ENCODE data around the gene HMGCR. TPM values are rescaled to one million over a fixed set of nuclear protein-coding genes. Genes with fewer than 3 reads are reported as not detected.
"Not testable (repeated sequence)": the region's sequence is repeated elsewhere in the genome, so short reads cannot be mapped to it uniquely, and the experiment has no call there.

HMGCR gene
- 10 to 100 TPM; 29.3 to 93.7 (median 72.5) TPM for total RNA-seq

DNA sequence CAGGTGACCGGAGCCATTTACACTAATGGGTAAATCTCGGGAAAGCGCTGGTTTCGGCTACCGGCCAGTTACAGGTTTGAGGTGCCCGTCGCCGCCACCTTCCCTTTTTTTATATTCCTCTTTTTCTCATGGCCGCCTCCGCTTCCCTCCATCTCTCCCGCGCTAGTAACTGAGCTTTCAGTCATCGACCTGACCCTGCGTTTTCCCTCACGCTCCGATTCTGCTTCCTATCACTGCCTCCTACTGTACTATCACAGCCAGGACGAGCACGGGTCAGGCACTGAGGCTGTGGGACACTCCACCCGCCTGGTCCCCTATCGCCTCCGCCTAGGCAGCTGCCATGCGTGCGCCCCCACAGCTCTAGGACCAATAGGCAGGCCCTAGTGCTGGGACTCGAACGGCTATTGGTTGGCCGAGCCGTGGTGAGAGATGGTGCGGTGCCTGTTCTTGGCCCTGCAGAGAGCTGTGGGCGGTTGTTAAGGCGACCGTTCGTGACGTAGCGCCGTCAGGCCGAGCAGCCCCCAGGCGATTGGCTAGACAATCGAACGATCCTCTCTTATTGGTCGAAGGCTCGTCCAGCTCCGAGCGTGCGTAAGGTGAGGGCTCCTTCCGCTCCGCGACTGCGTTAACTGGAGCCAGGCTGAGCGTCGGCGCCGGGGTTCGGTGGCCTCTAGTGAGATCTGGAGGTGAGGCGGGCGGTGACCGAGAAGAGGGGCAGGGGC, at the start of gene HMGCR:
Gene HMGCR (plus strand): TSS at position 606 of the 722 bp plus-strand sequence. CDS start 5,386 bp downstream, outside the sequence.
- peak within 1 kb of the TSS; percentile 85 to 98 (median 91) for H3K27ac ChIP-seq
- H3K4me3 ChIP-seq = peak within 1 kb of the TSS; percentile 70 to 94 (median 88)
- 0 to 1% methylated on average over 30 to 44 of the region's 56 CpGs for WGBS, 2 donors

DNA sequence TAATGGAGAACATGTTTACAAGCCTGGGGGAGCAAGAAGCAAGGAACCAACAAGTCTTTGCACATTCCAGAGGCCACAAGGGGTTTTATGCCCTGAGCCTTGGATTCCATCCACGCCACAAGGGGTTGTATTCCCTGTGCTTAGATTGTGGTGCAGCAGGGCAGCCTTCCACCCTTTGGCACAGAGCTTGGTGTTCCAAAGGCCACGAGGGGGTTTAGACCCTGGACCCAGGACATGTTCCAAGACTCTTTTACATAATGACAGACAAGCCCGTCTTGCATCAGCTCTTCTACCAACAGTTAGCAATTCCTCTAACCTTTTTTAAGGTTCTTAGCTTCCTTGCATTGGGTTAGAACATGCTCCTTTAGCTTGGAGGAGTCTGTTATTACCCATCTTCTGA, 45.2 kb upstream of the HMGCR start:
- not testable (repeated sequence) for ATAC-seq (ENCODE audit: low FRiP score in 2 of 2); H3K36me3 ChIP-seq; H3K4me1 ChIP-seq; H3K9me3 ChIP-seq; H3K27ac ChIP-seq; DNase-seq; H3K4me3 ChIP-seq; H3K27me3 ChIP-seq
- WGBS, 2 donors = 77 to 83% methylated on average over 3 of the region's 3 CpGs

More for the DNA sequence above, at the start of gene HMGCR:
- no peaks in the 10 kb centered on the region for H3K27me3 ChIP-seq
- no peaks in the 10 kb centered on the region for H3K36me3 ChIP-seq
- no peaks in the 10 kb centered on the region for H3K9me3 ChIP-seq
- TF ChIP-seq EP300 (IDR thresholded peaks at IDR 0.05) (peak in 1 of 4 donors; percentile 74), POLR2AphosphoS5 (IDR thresholded peaks at IDR 0.05) (peak; percentile 63 to 97), POLR2A (IDR thresholded peaks at IDR 0.05) (peak in 3 of 4 donors; percentile 65 to 90 (median 82))
- TF ChIP-seq, protein P1, sequence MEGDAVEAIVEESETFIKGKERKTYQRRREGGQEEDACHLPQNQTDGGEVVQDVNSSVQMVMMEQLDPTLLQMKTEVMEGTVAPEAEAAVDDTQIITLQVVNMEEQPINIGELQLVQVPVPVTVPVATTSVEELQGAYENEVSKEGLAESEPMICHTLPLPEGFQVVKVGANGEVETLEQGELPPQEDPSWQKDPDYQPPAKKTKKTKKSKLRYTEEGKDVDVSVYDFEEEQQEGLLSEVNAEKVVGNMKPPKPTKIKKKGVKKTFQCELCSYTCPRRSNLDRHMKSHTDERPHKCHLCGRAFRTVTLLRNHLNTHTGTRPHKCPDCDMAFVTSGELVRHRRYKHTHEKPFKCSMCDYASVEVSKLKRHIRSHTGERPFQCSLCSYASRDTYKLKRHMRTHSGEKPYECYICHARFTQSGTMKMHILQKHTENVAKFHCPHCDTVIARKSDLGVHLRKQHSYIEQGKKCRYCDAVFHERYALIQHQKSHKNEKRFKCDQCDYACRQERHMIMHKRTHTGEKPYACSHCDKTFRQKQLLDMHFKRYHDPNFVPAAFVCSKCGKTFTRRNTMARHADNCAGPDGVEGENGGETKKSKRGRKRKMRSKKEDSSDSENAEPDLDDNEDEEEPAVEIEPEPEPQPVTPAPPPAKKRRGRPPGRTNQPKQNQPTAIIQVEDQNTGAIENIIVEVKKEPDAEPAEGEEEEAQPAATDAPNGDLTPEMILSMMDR (IDR thresholded peaks at IDR 0.05) = peak in 3 of 6 experiments; percentile 5 to 51 (median 41)
- ATAC-seq (ENCODE audit: low FRiP score in 2 of 2) = peak; percentile 99 to 100
- peaks cover 17 to 29% (median 19%) of the 10 kb centered on the region in 4 donors for H3K4me1 ChIP-seq
- DNase-seq = peak; percentile 95 to 99

DNA sequence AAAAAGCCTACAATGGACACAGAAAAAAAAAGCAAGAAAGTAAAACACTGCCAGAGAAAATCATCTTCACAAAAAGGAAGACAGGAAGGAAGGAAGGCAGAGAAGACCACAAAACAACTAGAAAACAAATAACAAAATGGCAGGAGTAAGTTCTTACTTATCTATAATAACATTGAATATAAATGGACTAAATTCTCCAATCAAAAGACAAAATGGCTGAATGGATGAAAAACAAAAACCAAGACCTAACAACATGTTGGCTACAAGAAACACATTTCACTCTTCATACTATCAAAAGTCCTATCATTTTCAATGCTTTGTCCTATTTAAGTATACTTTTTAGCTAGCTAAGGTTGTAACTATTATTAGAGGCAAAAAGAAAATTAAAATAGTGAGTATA, 36.9 kb upstream of the HMGCR start:
- no peaks in the 10 kb centered on the region for H3K36me3 ChIP-seq
- no peaks in the 10 kb centered on the region for H3K27me3 ChIP-seq
- ATAC-seq (ENCODE audit: low FRiP score in 2 of 2) (no peak), DNase-seq (no peak)
- no peaks in the 10 kb centered on the region for H3K9me3 ChIP-seq
- no peak overlapping the region for H3K4me3 ChIP-seq
- H3K4me1 ChIP-seq = no peaks in the 10 kb centered on the region
- TF ChIP-seq EP300 (IDR thresholded peaks at IDR 0.05) (no peak), POLR2A (IDR thresholded peaks at IDR 0.05) (no peak), POLR2AphosphoS5 (IDR thresholded peaks at IDR 0.05) (no peak)
- TF ChIP-seq, protein P1 (IDR thresholded peaks at IDR 0.05) = no peak
- H3K27ac ChIP-seq = no peak overlapping the region

DNA sequence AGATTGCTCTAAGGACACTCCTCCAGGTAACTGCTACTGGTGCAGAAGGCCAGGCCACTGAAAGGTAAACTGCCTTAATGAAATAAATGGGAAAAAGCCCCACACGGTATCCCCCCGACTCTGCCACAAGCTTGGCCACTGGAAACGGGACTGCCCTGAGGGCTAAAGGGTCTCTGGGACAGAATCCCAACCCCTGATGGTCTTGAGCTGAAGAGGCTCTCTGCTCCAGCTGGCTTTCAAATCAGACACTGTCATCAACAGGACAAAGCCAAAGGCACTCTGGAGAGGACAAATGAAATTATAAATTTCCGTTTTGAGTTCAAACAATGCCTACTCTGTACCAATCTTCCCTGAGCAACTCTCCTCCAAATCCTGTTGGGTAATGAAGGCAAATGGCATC, 33.6 kb upstream of the HMGCR start:
- H3K4me1 ChIP-seq = no peaks in the 10 kb centered on the region
- no peak overlapping the region for H3K4me3 ChIP-seq
- no peaks in the 10 kb centered on the region for H3K9me3 ChIP-seq
- WGBS, 2 donors = 60 to 85% methylated on average over 4 of the region's 4 CpGs
- TF ChIP-seq, protein P1 (IDR thresholded peaks at IDR 0.05) = no peak
- H3K36me3 ChIP-seq = no peaks in the 10 kb centered on the region
- ATAC-seq (ENCODE audit: low FRiP score in 2 of 2) = no peak
- no peak for DNase-seq
- H3K27ac ChIP-seq = no peak overlapping the region
- no peaks in the 10 kb centered on the region for H3K27me3 ChIP-seq

DNA sequence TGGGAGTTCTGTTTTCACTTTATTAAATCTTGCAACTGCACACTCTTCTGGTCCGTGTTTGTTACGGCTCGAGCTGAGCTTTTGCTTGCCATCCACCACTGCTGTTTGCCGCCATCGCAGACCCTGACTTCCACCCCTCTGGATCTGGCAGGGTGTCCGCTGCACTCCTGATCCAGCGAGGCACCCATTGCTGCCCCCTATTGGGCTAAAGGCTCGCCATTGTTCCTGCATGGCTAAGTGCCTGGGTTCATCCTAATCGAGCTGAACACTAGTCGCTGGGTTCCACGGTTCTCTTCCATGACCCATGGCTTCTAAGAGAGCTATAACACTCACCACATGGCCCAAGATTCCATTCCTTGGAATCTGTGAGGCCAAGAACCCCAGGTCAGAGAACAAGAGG, 32.5 kb upstream of the HMGCR start:
- H3K9me3 ChIP-seq; H3K4me1 ChIP-seq; H3K36me3 ChIP-seq; H3K27ac ChIP-seq; ATAC-seq (ENCODE audit: low FRiP score in 2 of 2); H3K27me3 ChIP-seq; H3K4me3 ChIP-seq: not testable (repeated sequence)
- WGBS, 2 donors = 86 to 92% methylated on average over 8 to 11 of the region's 11 CpGs
- peak in 1 of 2 donors; percentile 15 for DNase-seq

DNA sequence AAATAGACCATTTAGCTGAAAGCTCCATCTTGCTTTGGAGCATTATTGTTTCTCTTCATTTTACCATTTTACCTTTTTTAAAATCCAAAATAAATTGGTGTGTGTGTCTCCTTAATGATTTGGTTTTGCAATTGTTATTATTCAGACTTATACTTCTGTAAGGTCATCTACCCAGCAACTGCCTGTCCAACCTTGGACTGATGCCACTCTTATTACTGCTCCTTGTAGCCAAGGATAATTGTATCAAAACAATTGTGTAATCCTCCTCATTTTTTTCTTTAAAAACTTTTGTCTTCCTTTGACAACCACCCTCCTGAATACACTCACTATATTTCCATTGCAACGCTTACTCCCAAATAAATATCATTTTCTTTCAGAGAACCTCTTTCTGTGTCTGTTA, 30.3 kb upstream of the HMGCR start:
- no peak for DNase-seq
- TF ChIP-seq EP300 (IDR thresholded peaks at IDR 0.05) (no peak), POLR2A (IDR thresholded peaks at IDR 0.05) (no peak), POLR2AphosphoS5 (IDR thresholded peaks at IDR 0.05) (no peak)
- TF ChIP-seq, protein P1 (IDR thresholded peaks at IDR 0.05) = no peak
- H3K27me3 ChIP-seq = no peaks in the 10 kb centered on the region
- H3K9me3 ChIP-seq = no peaks in the 10 kb centered on the region
- H3K4me1 ChIP-seq = no peaks in the 10 kb centered on the region
- ATAC-seq (ENCODE audit: low FRiP score in 2 of 2) = no peak
- 96 to 98% methylated on average over 1 of the region's 1 CpG for WGBS, 2 donors
- no peak overlapping the region for H3K27ac ChIP-seq
- no peaks in the 10 kb centered on the region for H3K36me3 ChIP-seq
- no peak overlapping the region for H3K4me3 ChIP-seq
